Measurements from ENCODE around the gene C6orf132.
"Not testable (repeated sequence)": the region's sequence is repeated elsewhere in the genome, so short reads cannot be mapped to it uniquely, and the experiment has no call there.

Gene C6orf132

DNA sequence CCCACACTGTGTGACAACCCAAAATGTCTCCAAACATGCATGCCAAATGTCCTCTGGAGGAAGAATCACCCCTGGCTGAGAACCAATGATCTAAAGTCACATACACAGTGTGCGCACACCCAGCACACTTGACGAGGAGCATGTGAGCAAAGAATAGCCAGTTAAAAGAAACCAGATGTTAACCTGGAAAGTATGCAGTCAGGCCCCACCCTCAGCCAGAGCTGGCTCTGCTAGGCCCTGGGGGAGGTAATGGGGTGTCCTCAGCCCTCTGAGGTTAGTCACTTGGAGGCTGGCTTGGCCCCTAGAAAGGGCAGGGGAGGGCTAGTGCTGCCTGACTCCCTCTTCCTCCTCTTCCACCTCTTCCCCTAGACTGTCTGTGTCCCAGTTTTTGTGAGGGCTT is 15.6 kb upstream of the C6orf132 start:
- no peaks in the 10 kb centered on the region for H3K36me3 Mint-ChIP-seq (ENCODE audit: low read depth)
- H3K9me3 Mint-ChIP-seq: no peaks in the 10 kb centered on the region
- H3K4me1 Mint-ChIP-seq: peaks cover 8% of the 10 kb centered on the region
- peak overlapping the region in 2 of 3 experiments; percentile 38 to 41 for H3K27ac Mint-ChIP-seq
- H3K27me3 Mint-ChIP-seq (ENCODE audit: low read depth): peaks cover 11% of the 10 kb centered on the region
- no peak overlapping the region for H3K4me3 Mint-ChIP-seq
- TF ChIP-seq, protein P1, sequence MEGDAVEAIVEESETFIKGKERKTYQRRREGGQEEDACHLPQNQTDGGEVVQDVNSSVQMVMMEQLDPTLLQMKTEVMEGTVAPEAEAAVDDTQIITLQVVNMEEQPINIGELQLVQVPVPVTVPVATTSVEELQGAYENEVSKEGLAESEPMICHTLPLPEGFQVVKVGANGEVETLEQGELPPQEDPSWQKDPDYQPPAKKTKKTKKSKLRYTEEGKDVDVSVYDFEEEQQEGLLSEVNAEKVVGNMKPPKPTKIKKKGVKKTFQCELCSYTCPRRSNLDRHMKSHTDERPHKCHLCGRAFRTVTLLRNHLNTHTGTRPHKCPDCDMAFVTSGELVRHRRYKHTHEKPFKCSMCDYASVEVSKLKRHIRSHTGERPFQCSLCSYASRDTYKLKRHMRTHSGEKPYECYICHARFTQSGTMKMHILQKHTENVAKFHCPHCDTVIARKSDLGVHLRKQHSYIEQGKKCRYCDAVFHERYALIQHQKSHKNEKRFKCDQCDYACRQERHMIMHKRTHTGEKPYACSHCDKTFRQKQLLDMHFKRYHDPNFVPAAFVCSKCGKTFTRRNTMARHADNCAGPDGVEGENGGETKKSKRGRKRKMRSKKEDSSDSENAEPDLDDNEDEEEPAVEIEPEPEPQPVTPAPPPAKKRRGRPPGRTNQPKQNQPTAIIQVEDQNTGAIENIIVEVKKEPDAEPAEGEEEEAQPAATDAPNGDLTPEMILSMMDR (IDR thresholded peaks at IDR 0.05; ENCODE audit: unreplicated experiment in 3 of 3): no peak

DNA sequence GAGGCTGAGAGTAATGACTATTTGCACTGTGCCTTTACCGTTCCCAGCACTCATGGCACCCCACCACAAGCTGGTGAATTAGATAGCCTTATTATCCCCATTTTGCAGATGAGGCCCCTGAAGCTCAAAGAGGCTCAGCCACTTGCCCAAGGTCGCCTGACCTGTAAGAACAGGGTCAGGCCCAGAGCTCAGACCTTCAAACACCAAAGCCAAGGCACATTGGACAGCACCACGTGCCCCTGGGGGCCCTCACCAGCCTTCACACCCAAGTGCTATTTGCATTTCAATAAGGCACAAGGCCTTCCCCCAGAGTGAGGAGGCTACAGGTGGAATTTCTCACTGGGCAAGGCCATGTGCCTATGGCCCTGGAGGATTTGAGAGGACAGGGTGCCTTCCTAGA is 14.2 kb upstream of the C6orf132 start:
- H3K27me3 Mint-ChIP-seq (ENCODE audit: low read depth): peaks cover 16% of the 10 kb centered on the region
- H3K27ac Mint-ChIP-seq: no peak overlapping the region
- H3K4me1 Mint-ChIP-seq: peaks cover 6% of the 10 kb centered on the region
- H3K9me3 Mint-ChIP-seq: no peaks in the 10 kb centered on the region
- TF ChIP-seq, protein P1 (IDR thresholded peaks at IDR 0.05; ENCODE audit: unreplicated experiment in 3 of 3): no peak
- H3K4me3 Mint-ChIP-seq: no peak overlapping the region
- H3K36me3 Mint-ChIP-seq (ENCODE audit: low read depth): no peaks in the 10 kb centered on the region

DNA sequence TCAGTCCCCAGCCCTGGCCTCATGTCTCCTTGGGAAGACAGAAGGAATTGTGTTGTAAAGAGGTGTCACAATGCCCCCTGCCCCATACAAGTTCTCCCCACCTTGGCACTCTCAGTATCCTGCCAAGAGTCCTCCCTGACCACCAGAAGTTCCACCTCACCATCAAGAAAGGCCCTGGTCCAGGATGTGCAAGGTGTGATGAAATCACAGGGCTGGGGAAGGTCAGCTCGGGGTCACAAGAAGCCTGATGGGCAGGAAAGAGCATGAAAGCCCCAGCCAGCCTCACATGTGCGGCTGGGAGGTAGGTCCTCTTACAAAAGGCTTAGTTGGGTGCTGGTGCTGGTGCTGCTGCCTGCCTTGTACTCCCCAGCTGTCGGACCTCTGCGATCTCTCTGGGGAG is 12.9 kb upstream of the C6orf132 start:
- Mint-ChIP-seq H3K27ac (no peak overlapping the region), H3K4me1 (no peaks in the 10 kb centered on the region), H3K9me3 (no peaks in the 10 kb centered on the region), H3K4me3 (no peak overlapping the region), H3K36me3 (ENCODE audit: low read depth) (no peaks in the 10 kb centered on the region), H3K27me3 (ENCODE audit: low read depth) (peaks cover 16% of the 10 kb centered on the region)
- TF ChIP-seq, protein P1 (IDR thresholded peaks at IDR 0.05; ENCODE audit: unreplicated experiment in 3 of 3): no peak

DNA sequence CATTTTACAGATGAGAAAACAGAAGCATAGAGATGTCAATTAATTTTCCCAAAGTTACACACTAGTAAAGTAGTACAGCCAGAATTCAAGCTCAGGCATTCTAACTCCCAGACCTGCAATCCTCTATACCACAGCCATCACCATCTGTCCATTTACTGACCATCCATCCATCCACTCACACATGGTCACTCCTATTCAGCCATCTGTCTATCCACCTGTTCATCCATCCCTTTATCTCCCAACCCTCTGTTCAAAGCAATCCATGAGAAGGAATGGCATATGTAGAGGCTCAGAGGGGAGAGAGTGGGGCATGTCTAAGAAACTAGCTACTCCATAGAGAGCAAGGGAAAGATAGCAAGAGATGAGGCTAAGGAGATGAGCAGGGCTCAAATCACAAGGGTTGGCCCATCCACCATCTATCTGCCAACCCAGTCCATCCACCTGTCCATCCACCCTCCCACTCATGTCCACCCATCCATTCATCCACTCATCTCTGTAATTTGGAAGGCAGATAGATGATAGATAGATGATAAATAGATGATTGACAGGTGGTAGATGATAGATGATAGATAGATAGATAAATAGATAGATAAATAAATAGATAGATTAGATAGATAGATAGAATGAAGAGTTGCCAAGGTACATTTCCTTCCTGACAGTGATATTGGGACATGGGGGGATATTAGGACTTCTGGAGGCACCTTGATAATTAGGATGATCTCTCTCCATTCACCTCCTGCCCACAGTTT is 12.2 kb upstream of the C6orf132 start:
- H3K4me3 Mint-ChIP-seq: no peak overlapping the region
- H3K27me3 Mint-ChIP-seq (ENCODE audit: low read depth): peaks cover 16% of the 10 kb centered on the region
- TF ChIP-seq, protein P1 (IDR thresholded peaks at IDR 0.05; ENCODE audit: unreplicated experiment in 3 of 3): no peak
- no peak overlapping the region for H3K27ac Mint-ChIP-seq
- no peaks in the 10 kb centered on the region for H3K4me1 Mint-ChIP-seq
- H3K9me3 Mint-ChIP-seq: no peaks in the 10 kb centered on the region
- no peaks in the 10 kb centered on the region for H3K36me3 Mint-ChIP-seq (ENCODE audit: low read depth)

DNA sequence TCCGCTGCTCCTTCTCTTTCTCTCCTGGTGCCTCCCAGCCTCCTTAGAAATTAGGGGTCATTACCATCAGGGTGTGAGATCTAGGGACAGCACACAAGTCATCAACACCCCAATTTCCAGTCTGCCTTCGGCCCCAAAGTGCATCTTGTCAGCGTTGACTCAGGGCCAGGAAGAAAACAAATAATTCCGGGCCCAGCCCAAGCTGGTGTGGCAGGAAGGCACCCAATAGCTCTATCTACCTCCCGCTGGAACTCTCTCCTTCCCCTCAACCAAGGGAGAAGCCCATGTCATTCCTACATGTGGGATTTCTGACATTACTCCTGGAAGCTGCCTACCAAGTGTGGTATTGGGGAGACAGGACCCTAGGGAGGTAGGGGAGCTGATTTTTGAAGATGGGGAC is 11.5 kb upstream of the C6orf132 start:
- no peaks in the 10 kb centered on the region for H3K4me1 Mint-ChIP-seq
- no peak overlapping the region for H3K4me3 Mint-ChIP-seq
- H3K36me3 Mint-ChIP-seq (ENCODE audit: low read depth): no peaks in the 10 kb centered on the region
- H3K27me3 Mint-ChIP-seq (ENCODE audit: low read depth): peaks cover 16% of the 10 kb centered on the region
- TF ChIP-seq, protein P1 (IDR thresholded peaks at IDR 0.05; ENCODE audit: unreplicated experiment in 3 of 3): no peak
- no peaks in the 10 kb centered on the region for H3K9me3 Mint-ChIP-seq
- no peak overlapping the region for H3K27ac Mint-ChIP-seq

DNA sequence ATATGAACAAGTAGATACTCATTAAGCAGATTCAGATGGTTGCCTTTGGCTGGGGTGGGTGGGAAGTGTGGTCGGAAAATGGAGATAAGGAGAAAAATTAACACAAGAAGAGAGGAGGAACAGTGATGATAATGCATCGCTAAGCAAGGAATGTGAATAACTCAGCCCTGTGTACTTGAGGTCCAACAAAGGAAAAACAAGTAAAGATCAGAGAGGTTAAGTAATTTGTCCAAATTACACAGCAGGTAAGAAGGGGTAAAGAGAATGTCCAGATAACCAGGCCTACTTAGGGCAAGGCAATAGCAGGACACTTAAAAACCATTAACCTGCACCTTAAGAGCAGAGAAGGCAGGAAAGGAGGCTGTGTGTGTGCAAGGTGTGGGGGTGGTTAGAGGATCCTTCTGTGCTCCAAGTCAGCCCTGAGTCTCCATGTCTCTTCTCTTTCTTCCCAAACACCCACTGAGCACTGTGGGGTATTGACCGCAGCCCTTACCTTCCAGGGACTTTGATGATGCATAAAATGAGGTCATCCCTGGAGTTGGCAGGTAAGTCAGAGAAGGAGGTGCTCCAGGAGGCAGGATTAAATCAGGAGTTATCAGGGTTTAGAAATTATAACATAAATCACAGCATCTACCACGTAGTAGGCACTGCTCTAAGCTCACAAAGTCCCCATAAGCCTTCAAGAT is 10.3 kb upstream of the C6orf132 start:
- H3K27ac Mint-ChIP-seq; H3K4me3 Mint-ChIP-seq; H3K9me3 Mint-ChIP-seq; H3K4me1 Mint-ChIP-seq; H3K36me3 Mint-ChIP-seq (ENCODE audit: low read depth): not testable (repeated sequence)
- H3K27me3 Mint-ChIP-seq (ENCODE audit: low read depth): peaks cover 16% of the 10 kb centered on the region
